Measurements from ENCODE around the gene TTC4. TPM values are rescaled to one million over a fixed set of nuclear protein-coding genes. Genes with fewer than 3 reads are reported as not detected.

Gene TTC4
- total RNA-seq, 1 donor from 2014 or later: 38.2 TPM

DNA sequence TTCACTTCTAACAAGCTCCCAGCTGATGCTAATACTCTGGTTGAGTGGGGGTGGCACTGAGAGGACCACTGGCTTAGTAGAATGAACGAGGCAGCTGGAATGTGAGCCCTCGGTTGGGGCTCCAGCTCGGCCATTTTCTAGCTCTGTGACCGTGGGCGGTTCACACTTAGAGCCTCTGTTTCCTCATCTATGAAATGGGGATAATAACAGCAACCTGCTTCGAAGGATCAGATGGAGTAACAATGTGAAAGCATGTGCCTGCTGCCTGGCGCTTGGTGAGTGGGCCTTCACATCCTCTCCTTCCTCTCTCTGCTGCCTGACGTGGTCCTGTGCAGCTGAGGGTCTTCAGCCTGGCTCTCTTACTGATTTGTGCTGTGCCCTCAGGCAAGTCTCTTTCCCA lies 20.9 kb upstream of the TTC4 start:
- Mint-ChIP-seq H3K9me3 (no peaks in the 10 kb centered on the region), H3K27ac (no peak overlapping the region), H3K4me1 (ENCODE audit: low read depth) (no peaks in the 10 kb centered on the region), H3K27me3 (ENCODE audit: low read depth) (no peaks in the 10 kb centered on the region), H3K36me3 (ENCODE audit: low read depth) (no peaks in the 10 kb centered on the region), H3K4me3 (ENCODE audit: low read depth) (no peak overlapping the region)
- no peak for DNase-seq (ENCODE audit: low spot score)
- intact Hi-C loops (cut with micrococcal nuclease): no loop called here

- no peaks in the 10 kb centered on the region for H3K9me3 Mint-ChIP-seq
- H3K27me3 Mint-ChIP-seq (ENCODE audit: low read depth): no peaks in the 10 kb centered on the region
- intact Hi-C loops (cut with micrococcal nuclease): no loop called here
- H3K4me3 Mint-ChIP-seq (ENCODE audit: low read depth): no peak overlapping the region
- no peak overlapping the region for H3K27ac Mint-ChIP-seq
- DNase-seq (ENCODE audit: low spot score): no peak
- H3K36me3 Mint-ChIP-seq (ENCODE audit: low read depth): no peaks in the 10 kb centered on the region
- H3K4me1 Mint-ChIP-seq (ENCODE audit: low read depth): no peaks in the 10 kb centered on the region
Measured at GRCh38 chr1:54695221-54695620, 20.4 kb upstream of the TTC4 start.

DNA sequence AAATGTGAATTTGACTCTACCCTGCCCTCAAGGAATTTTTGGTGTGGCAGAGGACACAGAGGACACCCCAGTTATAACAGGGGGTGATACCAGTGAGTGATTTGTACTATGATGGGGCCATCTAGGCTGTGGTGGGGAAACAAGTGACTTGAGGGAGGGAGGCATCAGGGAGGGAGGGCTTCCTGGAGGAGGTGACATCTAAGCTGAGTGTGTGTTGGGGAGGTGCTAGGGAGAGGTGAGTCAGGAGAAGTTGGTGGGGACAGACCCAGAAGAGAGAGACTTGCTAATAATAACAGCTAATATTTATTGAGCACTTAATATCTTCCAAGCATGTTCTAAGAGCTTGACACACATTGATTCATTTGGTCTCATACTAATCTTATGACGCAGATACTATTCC lies 19.9 kb upstream of the TTC4 start:
- DNase-seq (ENCODE audit: low spot score): no peak
- Mint-ChIP-seq H3K9me3 (no peaks in the 10 kb centered on the region), H3K4me3 (ENCODE audit: low read depth) (no peak overlapping the region), H3K27me3 (ENCODE audit: low read depth) (no peaks in the 10 kb centered on the region), H3K4me1 (ENCODE audit: low read depth) (no peaks in the 10 kb centered on the region), H3K36me3 (ENCODE audit: low read depth) (no peaks in the 10 kb centered on the region), H3K27ac (no peak overlapping the region)
- intact Hi-C loops (cut with micrococcal nuclease): no loop called here

DNA sequence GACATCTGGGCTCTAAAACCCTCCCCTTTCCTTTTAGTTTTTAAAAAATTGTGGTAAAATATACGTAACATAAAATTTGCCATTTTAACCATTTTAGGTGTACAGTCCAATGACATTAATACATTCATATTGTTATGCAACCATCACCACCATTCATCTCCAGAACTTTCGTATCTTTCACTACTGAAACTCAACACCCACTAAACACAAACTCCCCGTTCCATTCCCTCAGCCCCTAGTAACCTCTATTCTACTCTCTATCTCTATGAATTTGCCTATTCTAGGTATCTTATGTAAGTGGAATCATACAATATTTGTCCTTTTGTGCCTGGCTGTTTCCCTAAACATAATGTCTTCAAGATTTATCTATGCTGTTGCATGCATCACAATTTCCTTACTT lies 19.4 kb upstream of the TTC4 start:
- intact Hi-C loops (cut with micrococcal nuclease): no loop called here
- Mint-ChIP-seq H3K4me3 (ENCODE audit: low read depth) (no peak overlapping the region), H3K27ac (no peak overlapping the region), H3K36me3 (ENCODE audit: low read depth) (no peaks in the 10 kb centered on the region), H3K27me3 (ENCODE audit: low read depth) (no peaks in the 10 kb centered on the region), H3K4me1 (ENCODE audit: low read depth) (no peaks in the 10 kb centered on the region), H3K9me3 (no peaks in the 10 kb centered on the region)
- DNase-seq (ENCODE audit: low spot score): no peak

DNA sequence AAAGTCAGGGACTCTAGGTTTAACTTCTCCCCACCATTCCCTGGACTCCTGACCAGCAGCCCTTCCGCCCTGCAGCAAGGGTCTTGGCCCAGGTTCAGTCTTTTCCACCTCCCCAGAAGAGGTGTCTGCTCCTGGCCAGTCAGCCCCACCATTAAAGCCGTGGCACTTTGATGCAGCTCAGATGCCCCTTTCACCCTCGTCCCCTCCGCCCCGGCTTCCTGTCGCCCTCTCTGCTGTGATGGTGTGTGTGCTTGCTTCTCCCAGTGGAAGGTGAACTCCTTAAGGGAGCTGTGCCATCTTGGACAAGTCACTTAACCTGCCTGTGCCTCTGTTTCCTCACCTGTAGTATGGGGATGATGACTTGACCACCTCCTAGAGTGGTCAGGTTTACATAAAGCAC lies 17.8 kb upstream of the TTC4 start:
- Mint-ChIP-seq H3K4me1 (ENCODE audit: low read depth) (no peaks in the 10 kb centered on the region), H3K27me3 (ENCODE audit: low read depth) (no peaks in the 10 kb centered on the region), H3K36me3 (ENCODE audit: low read depth) (no peaks in the 10 kb centered on the region), H3K4me3 (ENCODE audit: low read depth) (no peak overlapping the region), H3K27ac (no peak overlapping the region), H3K9me3 (no peaks in the 10 kb centered on the region)
- DNase-seq (ENCODE audit: low spot score): no peak
- intact Hi-C loops (cut with micrococcal nuclease): no loop called here

GRCh38 chr1:54698346-54698745 lies 17.3 kb upstream of the TTC4 start:
- H3K4me1 Mint-ChIP-seq (ENCODE audit: low read depth): no peaks in the 10 kb centered on the region
- H3K27ac Mint-ChIP-seq: no peak overlapping the region
- no peaks in the 10 kb centered on the region for H3K36me3 Mint-ChIP-seq (ENCODE audit: low read depth)
- H3K9me3 Mint-ChIP-seq: no peaks in the 10 kb centered on the region
- DNase-seq (ENCODE audit: low spot score): no peak
- H3K27me3 Mint-ChIP-seq (ENCODE audit: low read depth): no peaks in the 10 kb centered on the region
- intact Hi-C loops (cut with micrococcal nuclease): no loop called here
- H3K4me3 Mint-ChIP-seq (ENCODE audit: low read depth): no peak overlapping the region

- Mint-ChIP-seq H3K9me3 (no peaks in the 10 kb centered on the region), H3K4me1 (ENCODE audit: low read depth) (no peaks in the 10 kb centered on the region), H3K36me3 (ENCODE audit: low read depth) (no peaks in the 10 kb centered on the region), H3K27me3 (ENCODE audit: low read depth) (no peaks in the 10 kb centered on the region), H3K4me3 (ENCODE audit: low read depth) (no peak overlapping the region), H3K27ac (no peak overlapping the region)
- intact Hi-C loops (cut with micrococcal nuclease): no loop called here
- no peak for DNase-seq (ENCODE audit: low spot score)
Measured at GRCh38 chr1:54699936-54700525, 15.6 kb upstream of the TTC4 start.

DNA sequence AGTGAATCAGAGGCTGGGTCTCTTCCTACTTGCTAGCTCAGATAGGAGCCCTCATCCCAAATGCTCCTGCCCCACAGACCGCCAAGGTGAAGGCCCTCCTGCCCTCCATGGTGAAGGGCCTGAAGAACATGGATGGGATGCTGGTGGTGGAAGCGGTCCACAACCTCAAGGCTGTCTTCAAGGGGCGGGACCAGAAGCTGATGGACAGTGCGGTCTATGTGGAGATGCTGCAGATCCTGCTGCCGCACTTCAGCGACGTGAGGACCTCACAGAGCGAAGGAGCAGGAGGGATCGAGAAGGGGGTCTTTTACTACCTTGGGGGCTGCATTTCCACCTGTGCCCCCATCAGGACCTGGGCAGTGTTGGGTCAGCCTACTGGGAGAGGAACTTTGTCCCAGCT lies 14.6 kb upstream of the TTC4 start:
- Mint-ChIP-seq H3K4me1 (ENCODE audit: low read depth) (no peaks in the 10 kb centered on the region), H3K27me3 (ENCODE audit: low read depth) (no peaks in the 10 kb centered on the region), H3K27ac (no peak overlapping the region), H3K9me3 (no peaks in the 10 kb centered on the region), H3K36me3 (ENCODE audit: low read depth) (no peaks in the 10 kb centered on the region), H3K4me3 (ENCODE audit: low read depth) (no peak overlapping the region)
- DNase-seq (ENCODE audit: low spot score): no peak
- intact Hi-C loops (cut with micrococcal nuclease): no loop called here

DNA sequence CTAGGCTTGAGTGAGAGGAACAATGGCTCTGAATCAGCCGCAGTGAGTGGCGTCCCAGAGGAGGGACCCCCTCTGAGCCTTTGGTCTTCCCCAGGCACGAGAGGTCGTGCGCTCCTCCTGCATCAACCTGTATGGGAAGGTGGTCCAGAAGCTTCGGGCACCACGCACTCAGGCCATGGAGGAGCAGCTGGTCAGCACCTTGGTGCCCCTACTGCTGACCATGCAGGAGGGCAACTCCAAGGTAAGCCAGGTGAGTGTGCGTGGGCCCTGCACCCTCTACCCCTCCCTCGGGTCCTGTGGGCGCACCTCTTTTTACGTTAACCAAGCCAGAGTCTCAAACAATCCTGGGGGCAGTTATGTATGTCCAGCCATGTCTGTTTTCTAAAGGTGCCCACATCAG lies 13.7 kb upstream of the TTC4 start:
- no peak for DNase-seq (ENCODE audit: low spot score)
- H3K9me3 Mint-ChIP-seq: no peaks in the 10 kb centered on the region
- H3K36me3 Mint-ChIP-seq (ENCODE audit: low read depth): no peaks in the 10 kb centered on the region
- H3K4me3 Mint-ChIP-seq (ENCODE audit: low read depth): no peak overlapping the region
- H3K27me3 Mint-ChIP-seq (ENCODE audit: low read depth): no peaks in the 10 kb centered on the region
- H3K4me1 Mint-ChIP-seq (ENCODE audit: low read depth): no peaks in the 10 kb centered on the region
- intact Hi-C loops (cut with micrococcal nuclease): no loop called here
- no peak overlapping the region for H3K27ac Mint-ChIP-seq

GRCh38 chr1:54703471-54703870 lies 12.2 kb upstream of the TTC4 start:
- no peak for DNase-seq (ENCODE audit: low spot score)
- Mint-ChIP-seq H3K4me3 (ENCODE audit: low read depth) (no peak overlapping the region), H3K36me3 (ENCODE audit: low read depth) (no peaks in the 10 kb centered on the region), H3K27me3 (ENCODE audit: low read depth) (peaks cover 1% of the 10 kb centered on the region), H3K9me3 (no peaks in the 10 kb centered on the region), H3K4me1 (ENCODE audit: low read depth) (no peaks in the 10 kb centered on the region), H3K27ac (no peak overlapping the region)
- intact Hi-C loops (cut with micrococcal nuclease): no loop called here

DNA sequence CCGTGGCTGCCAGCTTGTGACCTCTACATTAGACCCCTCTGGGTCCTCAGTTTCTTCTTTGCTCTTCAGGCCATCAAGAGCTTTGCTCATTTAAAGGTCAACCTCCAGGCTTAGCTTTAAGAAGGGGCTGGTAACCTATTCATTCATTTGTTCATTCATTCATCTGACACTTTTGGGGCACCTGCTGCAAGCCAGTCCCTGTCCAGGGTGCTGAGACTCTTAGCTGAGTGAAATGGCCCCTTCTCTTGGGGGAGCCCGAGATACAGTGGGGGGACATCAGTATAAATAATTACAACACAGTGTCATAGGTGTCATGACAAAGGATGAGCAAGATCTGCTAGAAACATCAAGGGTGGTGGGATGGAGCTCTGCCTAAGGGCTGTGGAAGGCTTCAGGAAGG lies 10.5 kb upstream of the TTC4 start:
- intact Hi-C loops (cut with micrococcal nuclease): no loop called here
- no peak for DNase-seq (ENCODE audit: low spot score)
- Mint-ChIP-seq H3K36me3 (ENCODE audit: low read depth) (no peaks in the 10 kb centered on the region), H3K4me1 (ENCODE audit: low read depth) (no peaks in the 10 kb centered on the region), H3K4me3 (ENCODE audit: low read depth) (no peak overlapping the region), H3K9me3 (no peaks in the 10 kb centered on the region), H3K27ac (no peak overlapping the region), H3K27me3 (ENCODE audit: low read depth) (peaks cover 1% of the 10 kb centered on the region)

DNA sequence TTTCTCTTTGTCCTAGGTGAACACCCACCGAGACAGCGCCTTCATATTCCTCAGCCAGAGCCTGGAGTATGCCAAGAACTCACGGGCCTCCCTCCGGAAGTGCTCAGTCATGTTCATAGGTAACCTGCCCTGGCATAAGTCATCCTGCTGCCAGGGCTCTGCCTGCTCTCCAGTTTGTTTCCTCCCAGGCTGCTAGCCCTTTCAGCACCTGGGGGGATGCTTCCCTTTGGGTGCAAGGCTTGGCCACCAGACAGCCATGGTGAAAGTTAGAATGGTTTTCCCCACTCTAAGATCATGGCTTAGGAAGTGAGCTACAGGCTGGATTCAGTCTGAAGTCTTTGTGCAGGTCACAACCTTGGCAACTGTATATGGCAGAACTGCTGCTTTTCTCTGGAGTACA lies 9.2 kb upstream of the TTC4 start:
- Mint-ChIP-seq H3K27ac (no peak overlapping the region), H3K27me3 (ENCODE audit: low read depth) (peaks cover 1% of the 10 kb centered on the region), H3K4me3 (ENCODE audit: low read depth) (no peak overlapping the region), H3K9me3 (no peaks in the 10 kb centered on the region), H3K4me1 (ENCODE audit: low read depth) (no peaks in the 10 kb centered on the region), H3K36me3 (ENCODE audit: low read depth) (no peaks in the 10 kb centered on the region)
- intact Hi-C loops (cut with micrococcal nuclease): no loop called here
- no peak for DNase-seq (ENCODE audit: low spot score)

- Mint-ChIP-seq H3K9me3 (no peaks in the 10 kb centered on the region), H3K4me3 (ENCODE audit: low read depth) (no peak overlapping the region)
- intact Hi-C loops (cut with micrococcal nuclease): no loop called here
Measured at GRCh38 chr1:54708385-54708784, 7.3 kb upstream of the TTC4 start.

More at GRCh38 chr1:54708385-54708784, 7.3 kb upstream of the TTC4 start:
- Mint-ChIP-seq H3K36me3 (ENCODE audit: low read depth) (no peaks in the 10 kb centered on the region), H3K4me1 (ENCODE audit: low read depth) (no peaks in the 10 kb centered on the region), H3K27ac (no peak overlapping the region), H3K27me3 (ENCODE audit: low read depth) (peaks cover 1% of the 10 kb centered on the region)
- no peak for DNase-seq (ENCODE audit: low spot score)

Data from activated T-helper 2 cell treated with anti-CD3 and anti-CD28 coated beads, Interferon-gamma antibody, Interleukin-2, Interleukin-4, amounts not matched to agents 10 μg/mL and 5 μg/mL and 100 μg/mL, durations not matched to agents 14 hours and 24 hours and 36 hours (primary cell).